Measurements from ENCODE around the gene PIF1. TPM values are rescaled to one million over a fixed set of nuclear protein-coding genes. Genes with fewer than 3 reads are reported as not detected.

PIF1 gene
- total RNA-seq, 1 experiment from 2014 or later = 8.1 TPM

- no peaks in the 10 kb centered on the region for H3K36me3 ChIP-seq
- no peaks in the 10 kb centered on the region for H3K9me3 ChIP-seq
- DNase-seq = no peak
- H3K27me3 ChIP-seq = no peaks in the 10 kb centered on the region
- H3K4me3 ChIP-seq = no peak overlapping the region
These were observed 52.5 kb downstream of the PIF1 start for GRCh38 chr15:64772964-64773363.

- H3K36me3 ChIP-seq = no peaks in the 10 kb centered on the region
- H3K9me3 ChIP-seq = no peaks in the 10 kb centered on the region
- no peak for DNase-seq
- H3K27me3 ChIP-seq = no peaks in the 10 kb centered on the region
- H3K4me3 ChIP-seq = no peak overlapping the region
These were observed 53.0 kb downstream of the PIF1 start for GRCh38 chr15:64772488-64772887.

- H3K9me3 ChIP-seq = no peaks in the 10 kb centered on the region
- no peaks in the 10 kb centered on the region for H3K27me3 ChIP-seq
- H3K4me3 ChIP-seq = no peak overlapping the region
- H3K36me3 ChIP-seq = no peaks in the 10 kb centered on the region
- no peak for DNase-seq
These were observed 54.8 kb downstream of the PIF1 start for GRCh38 chr15:64770626-64771025.

GRCh38 chr15:64767203-64767602 is 58.2 kb downstream of the PIF1 start:
- Histone ChIP-seq H3K9me3 (no peaks in the 10 kb centered on the region), H3K27me3 (no peaks in the 10 kb centered on the region), H3K36me3 (no peaks in the 10 kb centered on the region), H3K4me3 (no peak overlapping the region)
- DNase-seq = no peak

- no peaks in the 10 kb centered on the region for H3K9me3 ChIP-seq
- no peak for DNase-seq
- no peaks in the 10 kb centered on the region for H3K27me3 ChIP-seq
- H3K36me3 ChIP-seq = no peaks in the 10 kb centered on the region
- no peak overlapping the region for H3K4me3 ChIP-seq
These were observed 59.4 kb downstream of the PIF1 start for GRCh38 chr15:64766058-64766457.

Other genes with a start within 250 kb of the PIF1 start
- not detected in 2 replicates for gene RBPMS2, start 50.1 kb downstream of the PIF1 start, total RNA-seq (2014; rRNA removed; shearing (Covaris generic); ENCODE audit: low replicate concordance)
- gene PLEKHO2, start 16.3 kb upstream of the PIF1 start, total RNA-seq (2014; rRNA removed; shearing (Covaris generic); ENCODE audit: low replicate concordance) = 10.9 and 25.0 TPM in 2 replicates
- gene ANKDD1A, start 86.3 kb upstream of the PIF1 start, total RNA-seq (2014; rRNA removed; shearing (Covaris generic); ENCODE audit: low replicate concordance) = 3.3 and 4.7 TPM in 2 replicates
- 116 and 137 TPM in 2 replicates for gene SPG21, start 164.3 kb upstream of the PIF1 start, total RNA-seq (2014; rRNA removed; shearing (Covaris generic); ENCODE audit: low replicate concordance)
- gene MTFMT, start 204.0 kb upstream of the PIF1 start, total RNA-seq (2014; rRNA removed; shearing (Covaris generic); ENCODE audit: low replicate concordance) = 17.8 and 21.5 TPM in 2 replicates
- gene SLC51B, start 219.7 kb upstream of the PIF1 start, total RNA-seq (2014; rRNA removed; shearing (Covaris generic); ENCODE audit: low replicate concordance) = not detected in 2 replicates
- gene RASL12, start 242.3 kb upstream of the PIF1 start, total RNA-seq (2014; rRNA removed; shearing (Covaris generic); ENCODE audit: low replicate concordance) = 2.7 and 4.7 TPM in 2 replicates

Measured in MG63 (cell line).